Smooth muscle cell of the brain vasculature (primary cell): Measurements from ENCODE around the gene C6orf141.

Source experiments
- DNase-seq: peaks from one replicate; pipeline ENCODE4 v3.0.0-alpha.2; 2012; ENCODE audit warnings: low read depth, low spot score

C6orf141 gene

DNA sequence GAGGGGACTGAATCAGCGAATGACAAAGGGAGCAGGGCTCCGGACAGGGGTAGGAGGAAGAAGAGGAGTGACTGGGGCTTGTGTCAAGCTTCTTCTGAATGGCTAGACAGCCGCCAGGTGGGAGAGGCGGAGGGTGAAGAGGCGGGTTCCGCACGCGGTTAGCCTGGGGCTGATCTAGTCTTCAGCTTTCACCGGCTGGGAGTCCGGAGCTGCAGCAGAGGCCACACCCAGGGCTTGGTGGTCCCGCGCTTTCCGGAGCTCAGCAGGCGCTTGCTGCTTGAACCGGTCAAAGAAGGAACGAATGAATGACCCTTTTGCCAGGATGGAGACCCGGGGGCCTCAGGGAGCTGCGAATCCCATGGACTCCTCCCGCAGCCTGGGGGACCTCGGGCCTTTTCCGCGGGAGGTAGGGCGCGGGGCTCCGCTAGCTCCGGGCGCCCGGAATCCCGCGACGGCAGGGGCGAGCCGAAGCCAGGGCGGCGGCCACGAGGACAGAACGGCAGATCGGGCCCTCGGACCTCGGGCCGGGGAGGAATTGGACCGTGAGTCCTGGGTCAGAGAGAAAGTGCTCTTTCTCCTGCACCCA is at the start of gene C6orf141:
Gene C6orf141 (plus strand): TSS at position 177 of the 586 bp plus-strand sequence. CDS start 125 bp downstream, at position 302.
- no peak for DNase-seq

DNA sequence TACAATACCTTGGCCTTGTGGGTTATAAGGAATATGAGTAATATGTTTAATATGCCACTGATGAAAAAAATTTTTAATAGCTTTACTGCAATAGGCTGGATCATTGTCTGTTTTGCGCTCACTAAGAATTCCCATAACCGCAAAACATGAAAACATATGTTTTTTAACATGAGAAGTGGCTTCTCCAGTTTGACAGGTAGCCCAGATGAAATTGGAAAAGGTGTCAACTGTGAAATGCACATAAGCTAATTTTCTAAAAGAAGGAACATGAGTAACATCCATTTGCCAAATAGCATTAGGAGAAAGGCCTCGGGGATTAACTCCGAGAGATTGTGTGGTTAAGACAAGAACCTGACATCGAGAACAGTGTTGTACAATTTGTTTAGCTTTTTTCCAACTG is 45.8 kb upstream of the C6orf141 start:
- DNase-seq: no peak

DNA sequence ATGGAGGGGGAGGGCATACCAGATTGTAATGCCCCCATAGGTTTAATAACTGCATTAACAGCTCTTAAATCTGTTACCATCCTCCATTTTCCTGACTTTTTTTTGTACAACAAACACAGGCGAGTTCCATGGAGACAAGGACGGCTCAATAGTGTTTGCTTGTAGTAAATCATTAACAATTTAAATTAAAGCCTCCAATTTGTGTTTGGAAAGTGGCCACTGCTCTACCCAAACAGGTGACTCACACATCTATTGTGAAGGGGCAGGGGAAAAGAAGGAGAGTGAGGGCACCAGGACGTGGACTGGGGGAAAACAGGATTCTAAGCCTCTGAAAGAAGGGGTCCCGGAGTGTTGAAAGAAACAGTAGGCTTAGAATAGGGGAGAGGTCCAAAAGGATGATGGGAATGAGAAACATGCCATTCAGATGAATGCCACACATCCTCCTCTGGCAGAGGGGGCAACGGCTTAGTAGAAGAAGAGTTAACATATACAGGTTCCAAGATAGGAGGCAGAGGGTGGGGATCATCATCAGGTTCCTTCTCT is 43.8 kb upstream of the C6orf141 start:
- DNase-seq: no peak

DNA sequence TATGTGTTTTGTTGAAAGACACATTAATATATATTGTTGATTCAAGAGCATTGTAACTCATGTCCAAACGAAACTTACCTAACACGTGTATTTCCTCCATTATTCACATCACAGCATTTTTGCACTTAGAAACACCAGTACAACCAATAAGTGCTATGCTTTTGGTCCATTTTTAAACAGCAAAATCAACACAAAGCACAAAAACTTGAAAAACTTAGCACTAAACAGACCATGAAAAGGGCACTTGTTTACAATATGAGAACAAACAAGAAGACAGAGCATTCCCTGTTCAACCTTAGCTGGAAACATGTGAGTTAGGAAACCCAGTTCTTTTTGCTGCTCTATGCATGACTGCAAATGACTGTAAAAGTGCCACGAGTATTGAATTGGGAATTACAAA is 41.1 kb upstream of the C6orf141 start:
- DNase-seq: no peak

DNA sequence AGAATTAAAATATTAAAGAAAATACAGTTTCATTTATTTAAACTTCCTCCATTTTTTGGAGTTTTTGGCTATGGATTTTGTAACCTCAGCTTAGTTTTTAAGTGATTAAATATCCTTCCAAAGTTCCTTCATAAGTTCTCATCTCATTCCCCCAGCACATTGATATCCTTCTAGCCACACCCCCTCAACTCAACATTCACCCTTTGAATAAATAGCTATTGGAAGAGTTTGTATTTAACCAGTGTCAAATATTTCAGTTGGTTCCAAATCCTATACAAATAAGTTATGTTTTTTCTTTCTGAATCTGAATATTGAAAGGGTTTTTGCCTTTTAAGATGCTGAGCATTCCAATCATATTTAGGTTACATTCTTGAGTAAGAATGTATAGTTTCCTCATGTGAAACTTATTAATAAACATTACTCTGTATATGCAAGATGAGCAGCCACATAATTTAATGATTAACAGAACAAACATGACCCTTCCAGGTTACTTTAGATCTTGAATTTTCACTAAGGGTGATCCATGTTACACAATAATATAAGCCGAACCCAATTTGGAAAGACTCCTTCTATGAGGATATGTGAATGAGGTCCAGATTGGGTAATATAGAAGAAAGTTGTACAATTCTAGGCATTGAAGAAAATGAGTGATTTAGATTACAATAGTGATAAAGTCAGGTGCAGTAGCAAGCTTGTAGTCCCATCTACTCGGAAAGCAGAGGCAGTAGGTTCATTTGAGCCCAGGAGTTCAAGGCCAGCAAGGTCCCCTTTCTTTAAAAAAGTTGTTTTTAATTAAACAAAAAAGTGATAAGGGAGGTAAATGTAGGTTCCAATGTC is 37.1 kb upstream of the C6orf141 start:
- DNase-seq: no peak

DNA sequence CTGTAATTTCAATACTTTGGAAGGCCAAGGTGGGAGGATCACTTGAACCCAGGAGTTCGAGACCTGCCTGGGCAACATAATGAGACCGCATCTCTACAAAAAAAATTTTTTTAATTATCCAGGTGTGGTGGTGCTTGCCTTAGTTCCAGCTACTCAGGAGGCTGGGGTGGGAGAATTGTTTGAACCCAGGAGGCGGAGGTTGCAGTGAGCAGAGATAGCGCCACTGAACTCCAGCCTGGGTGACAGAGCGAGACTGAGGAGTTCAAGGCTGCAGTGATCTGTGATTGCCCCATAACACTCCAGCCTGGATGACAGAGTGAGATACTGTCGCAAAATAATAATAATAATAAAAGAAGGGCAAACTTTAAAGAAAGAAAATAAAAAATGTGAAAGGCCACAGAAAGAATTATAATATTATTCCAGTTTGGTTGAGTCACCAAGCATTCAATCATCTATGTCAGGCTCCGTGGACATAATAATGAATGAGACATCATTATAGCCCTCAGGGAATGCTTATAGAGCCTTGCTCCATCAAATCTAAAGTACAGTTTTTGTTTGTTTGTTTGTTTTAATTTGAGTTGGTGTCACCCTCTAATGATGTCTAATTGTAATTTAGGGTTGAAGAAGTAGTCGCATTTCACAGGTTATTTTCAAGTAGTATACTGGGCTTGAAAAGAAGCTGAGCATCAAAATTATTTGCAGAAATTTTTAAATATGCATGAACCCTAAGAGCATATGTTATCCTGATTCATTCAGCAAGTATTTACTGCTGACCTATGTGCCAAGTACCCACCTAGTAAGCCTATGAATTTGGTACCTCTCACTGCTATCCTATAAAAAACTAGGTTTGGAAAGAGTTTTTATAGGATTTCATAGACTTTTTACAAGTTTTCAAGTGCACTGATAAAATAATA is 35.6 kb upstream of the C6orf141 start:
- no peak for DNase-seq

DNA sequence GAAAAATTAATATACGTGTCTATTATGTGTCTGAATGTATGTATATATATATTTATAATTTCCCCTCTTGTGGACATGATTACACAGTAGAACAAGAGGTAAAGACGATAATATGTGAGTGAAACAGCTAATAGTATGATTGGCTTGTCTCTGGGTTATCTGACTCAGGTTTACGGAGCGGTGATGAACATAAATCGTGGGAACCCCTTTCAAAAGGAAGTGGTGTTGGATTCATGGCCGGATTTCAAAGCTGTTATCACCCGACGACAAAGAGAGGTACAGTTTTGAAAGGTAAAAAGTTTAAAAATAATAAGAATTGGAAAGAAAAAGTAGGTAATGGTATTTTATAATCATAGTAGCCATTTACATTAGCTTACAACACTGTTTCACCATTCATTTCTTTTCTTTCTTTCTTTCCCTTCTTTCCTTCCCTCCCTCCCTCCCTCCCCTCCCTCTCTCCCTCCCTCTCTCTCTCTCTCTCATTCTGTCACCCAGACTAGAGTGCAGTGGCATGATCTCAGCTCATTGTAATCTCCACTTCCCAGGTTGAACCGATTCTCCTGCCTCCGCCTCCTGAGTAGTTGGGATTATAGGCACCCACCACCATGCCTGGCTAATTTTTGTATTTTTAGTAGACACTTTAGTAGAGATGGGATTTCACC is 34.9 kb upstream of the C6orf141 start:
- DNase-seq: no peak

DNA sequence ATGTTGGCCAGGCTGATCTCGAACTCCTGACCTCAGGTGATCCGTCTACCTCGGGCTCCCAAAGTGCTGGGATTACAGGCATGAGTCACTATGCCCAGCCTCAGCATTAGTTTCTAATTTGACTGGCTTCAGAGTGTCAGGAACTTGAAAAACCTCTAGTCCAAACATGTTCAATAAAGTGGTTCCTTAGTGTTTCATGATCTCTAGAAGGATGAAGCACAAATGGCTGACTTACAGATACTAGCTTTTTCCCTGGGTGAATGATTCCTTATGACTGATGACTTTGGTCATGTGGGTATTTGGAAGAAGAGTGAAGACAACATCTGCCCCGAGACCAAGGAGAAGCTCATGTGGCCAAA is 34.3 kb upstream of the C6orf141 start:
- no peak for DNase-seq

DNA sequence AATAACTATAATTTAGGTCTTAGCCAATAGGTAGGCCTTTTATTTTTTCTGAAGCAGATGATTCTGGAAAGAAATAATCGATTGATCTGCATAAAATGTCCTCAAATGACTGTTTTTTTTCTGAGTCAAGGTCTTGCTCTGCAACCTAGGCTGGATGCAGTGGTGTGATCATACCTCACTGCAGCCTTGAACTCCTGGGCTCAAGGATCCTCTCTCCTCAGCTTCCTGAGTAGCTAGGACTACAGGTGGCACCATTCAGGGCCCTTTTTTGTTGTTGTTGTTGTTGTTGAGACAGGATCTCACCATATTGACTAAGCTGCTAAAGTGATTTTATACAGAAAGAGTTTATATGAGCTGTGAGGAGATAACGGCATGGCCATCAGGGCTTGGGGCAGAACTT is 32.5 kb upstream of the C6orf141 start:
- DNase-seq: no peak

DNA sequence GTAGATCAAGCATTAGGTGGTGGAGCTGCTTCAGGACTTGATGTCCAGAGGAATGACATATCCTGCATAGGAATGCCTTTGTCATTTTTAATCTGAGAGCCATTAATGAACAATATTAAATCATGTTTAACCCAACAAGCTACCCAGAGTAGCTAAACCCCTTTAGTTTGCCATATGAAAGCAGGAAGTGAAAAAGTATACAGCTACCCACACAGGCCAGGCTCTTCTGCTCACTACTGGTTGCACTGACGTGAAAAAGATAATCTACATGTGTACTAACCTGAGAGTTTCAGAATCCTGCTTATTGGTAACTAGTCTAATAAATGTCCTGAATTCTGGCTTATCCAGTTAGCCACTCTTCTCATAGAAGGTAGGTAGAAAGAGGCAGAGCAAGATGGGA is 30.8 kb upstream of the C6orf141 start:
- DNase-seq: no peak

DNA sequence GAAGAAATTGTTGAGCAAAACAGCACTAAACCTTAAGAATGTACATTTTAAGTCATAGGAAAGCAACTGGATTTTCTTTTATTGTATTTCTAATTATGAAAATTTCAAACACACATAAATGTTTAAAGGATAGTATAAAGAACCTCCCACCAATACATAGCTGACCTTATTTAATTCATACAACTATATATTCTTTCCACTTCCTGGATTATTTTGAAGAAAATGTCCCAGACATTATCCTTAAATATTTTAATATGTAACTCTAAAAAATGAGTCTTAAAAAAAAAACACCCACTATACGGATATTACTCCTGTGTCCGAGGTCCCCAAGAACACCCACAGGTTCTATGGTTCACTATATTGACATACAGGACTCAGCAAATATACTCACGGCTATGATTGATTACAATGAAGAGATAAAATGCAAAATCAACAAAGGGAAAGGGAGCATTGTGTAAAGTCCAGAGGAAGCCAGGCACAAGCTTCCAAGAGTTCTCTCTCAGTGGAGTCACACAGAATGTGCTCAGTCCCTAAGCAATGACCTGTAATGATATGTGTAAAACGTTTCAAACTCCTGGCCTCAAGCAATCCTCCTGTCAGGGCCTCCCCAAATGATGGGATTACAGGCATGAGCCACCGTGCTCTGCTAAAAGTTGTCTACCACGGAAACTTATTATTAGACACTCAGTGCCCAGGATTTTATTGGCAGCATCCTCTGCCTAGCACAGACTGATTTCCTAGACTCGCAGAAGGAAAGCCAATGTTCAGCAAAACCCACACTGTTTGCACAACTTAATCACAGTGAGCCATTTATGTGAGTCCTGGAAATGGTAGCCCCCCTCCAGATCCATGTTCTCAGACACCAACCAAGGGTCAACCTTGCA is 27.5 kb upstream of the C6orf141 start:
- no peak for DNase-seq

DNA sequence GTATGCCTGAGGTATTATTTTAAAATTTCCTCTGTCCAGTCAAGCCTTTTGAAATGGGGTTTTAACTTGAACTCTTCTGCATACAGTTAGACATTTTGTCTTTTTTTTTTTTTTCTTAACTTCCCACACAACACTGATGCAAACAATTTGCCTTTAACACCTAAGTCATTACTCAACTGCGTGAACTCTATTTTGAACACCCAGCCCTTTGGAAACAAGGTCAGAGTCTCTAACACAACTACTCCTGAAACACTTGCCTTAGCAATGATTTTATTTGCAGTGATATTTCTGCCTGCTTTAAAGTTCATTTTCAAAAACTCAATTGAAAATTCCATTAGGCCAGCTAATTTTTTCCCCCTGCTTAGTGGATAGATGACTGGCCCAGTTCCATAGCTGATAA is 26.6 kb upstream of the C6orf141 start:
- DNase-seq: no peak

DNA sequence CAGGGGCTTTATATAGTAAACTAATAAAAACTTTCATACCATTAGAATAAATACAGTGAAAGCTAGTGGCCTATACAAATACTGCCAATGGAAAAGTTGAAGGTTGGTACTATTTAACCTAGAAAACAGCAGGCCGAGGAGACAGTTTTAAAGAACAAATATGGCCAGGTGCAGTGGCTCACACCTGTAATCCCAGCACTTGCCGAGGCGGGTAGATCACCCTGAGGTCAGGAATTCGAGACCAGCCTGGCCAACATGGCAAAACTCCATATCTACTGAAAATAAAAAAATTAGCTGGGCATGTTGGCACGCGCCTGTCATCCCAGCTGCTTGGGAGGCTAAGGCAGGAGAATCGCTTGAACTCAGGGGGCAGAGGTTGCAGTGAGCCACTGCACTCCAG is 25.9 kb upstream of the C6orf141 start:
- DNase-seq: no peak

DNA sequence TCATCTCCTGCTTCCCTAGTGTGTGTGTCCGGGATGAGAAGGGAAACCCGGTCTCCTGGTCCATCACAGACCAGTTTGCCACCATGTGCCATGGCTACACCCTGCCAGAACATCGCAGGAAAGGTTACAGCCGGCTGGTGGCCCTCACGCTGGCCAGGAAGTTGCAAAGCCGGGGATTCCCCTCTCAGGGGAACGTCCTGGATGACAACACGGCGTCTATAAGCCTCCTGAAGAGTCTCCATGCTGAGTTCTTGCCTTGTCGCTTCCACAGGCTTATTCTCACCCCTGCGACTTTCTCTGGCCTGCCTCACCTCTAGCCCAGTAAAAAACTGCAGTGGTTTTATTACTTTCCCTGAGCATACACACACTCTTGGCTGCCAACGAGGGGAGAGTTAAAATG is 23.9 kb upstream of the C6orf141 start:
- no peak for DNase-seq

DNA sequence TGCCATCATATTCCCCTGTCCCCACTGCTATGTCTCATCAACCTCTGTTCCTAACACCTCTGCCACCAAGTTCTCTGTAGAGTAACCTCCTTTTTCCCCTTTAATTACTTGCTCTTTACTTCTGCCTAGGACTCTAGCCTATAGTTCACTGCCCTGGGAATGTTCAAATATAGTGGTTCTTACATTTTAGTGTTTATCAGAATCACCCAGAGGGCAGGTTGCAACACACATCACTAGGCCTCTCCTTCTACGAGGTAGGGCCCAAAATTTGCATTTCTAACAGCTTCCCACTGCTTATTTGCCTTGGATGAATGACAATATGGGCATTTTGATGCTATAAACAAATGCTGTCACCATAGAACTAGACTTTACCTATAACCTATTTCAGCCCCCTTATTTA is 23.1 kb upstream of the C6orf141 start:
- DNase-seq: no peak

DNA sequence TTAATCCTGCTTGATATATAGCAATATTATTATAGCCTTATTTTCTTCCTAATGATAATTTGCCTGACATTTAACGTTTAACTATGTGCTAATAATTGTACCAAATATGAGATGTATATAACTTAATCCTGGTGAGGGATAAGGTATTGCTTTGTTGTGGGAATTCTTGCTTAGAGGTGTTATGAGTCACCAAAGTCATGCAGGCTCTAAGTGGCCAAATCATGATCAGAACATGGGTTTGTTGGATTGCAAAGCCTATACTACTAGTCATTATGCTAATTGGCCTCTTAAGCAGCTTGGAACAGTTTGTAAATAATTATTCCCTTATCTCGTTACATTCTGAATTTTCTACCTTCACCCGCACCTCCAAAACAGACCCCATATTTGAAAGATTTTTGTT is 21.9 kb upstream of the C6orf141 start:
- no peak for DNase-seq

DNA sequence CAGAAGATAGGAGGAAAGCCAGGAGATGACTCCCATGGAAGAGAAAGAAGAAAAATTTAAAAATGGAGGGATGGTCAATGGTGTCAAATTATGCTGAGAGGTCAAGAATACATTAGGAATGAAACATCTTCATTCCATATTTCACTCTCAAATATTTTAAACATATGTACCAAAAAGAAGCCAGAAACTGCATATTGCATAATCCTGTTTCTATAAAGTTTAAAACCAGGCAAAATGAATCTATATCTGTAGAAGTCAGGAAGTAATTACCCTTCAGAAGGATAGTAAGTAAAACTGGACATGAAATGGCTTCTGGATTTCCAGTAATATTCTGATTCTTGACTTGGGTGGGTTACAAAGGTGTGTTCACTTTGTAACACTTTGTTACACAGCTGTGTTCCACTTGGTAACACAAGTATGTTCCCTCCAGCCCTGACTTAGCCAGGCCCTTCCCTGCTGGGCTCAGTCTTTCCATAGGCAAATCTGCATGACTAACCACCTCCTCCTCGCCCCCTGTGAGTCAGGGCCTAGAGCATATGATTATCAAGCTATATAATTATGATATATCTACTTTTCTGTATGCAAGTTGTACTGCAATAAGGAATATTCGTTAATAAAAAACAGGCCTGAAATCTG is 20.2 kb upstream of the C6orf141 start:
- no peak for DNase-seq

DNA sequence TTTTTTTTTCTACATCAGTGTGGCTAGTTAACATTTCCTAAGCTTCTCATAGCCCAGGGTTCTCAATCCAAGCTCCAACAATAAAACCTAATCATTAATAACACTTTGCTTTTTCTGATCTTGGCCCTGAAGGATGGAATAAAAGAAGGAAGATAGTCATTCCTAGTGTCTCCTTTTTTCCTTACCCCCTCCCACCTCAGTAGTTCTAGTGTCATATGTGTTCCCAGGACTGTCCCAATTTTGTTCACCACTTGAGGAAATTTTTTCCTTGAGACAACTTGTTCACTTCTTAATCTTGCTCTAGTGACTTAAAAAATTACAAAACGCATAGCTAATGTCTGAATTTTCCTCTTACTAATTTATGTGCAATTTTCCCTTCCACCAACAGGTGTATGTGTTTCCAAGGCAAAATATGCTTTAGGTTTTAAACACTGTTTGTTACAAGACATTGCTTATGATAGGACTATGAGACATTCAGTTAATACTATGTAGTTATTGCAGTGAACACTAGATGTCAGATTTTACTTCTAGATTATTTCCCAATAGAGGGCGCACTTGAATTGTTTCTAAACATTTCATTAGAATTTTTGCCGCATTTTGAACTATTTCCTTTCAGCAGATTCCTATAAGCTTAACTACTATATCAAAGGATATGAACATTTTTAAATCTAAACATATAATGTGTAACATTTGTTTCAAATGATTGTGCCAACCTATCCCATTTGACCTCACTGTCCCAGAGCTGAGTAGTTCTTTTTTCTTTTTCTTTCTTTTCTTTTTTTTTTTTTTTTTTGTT is 18.5 kb upstream of the C6orf141 start:
- peak; percentile 18 for DNase-seq

DNA sequence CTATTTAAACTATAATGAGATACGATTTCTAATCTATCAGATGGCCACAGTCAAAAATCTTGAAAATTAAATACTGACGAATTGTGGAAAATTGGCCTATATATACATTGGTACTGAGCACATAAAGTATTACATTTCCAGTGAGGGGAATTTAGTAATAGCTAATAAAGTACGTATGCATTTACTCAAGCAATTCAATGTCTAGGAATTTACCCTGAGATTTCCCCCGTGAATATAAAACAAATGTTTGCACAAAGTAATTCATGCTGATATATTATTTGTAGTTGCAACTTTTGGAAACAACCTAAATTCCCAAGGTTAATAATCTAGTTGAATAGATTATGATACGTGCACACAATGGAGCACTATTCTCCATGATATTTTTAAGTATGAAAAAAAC is 14.7 kb upstream of the C6orf141 start:
- DNase-seq: no peak
